Astrocyte (in vitro differentiated cells and primary cell): Measurements from ENCODE around the gene EVI2B. TPM values are rescaled to one million over a fixed set of nuclear protein-coding genes. Genes with fewer than 3 reads are reported as not detected.

Experiments used
- DNase-seq: peaks from one replicate; pipeline ENCODE4 v3.0.0-alpha.2; 2010; ENCODE audit warnings: low read depth
- FAIRE-seq: peaks from 2 replicates; lab custom pipeline; 2011; peaks lifted over from hg19 to GRCh38; lab: Jason Lieb, UNC
- H2AFZ ChIP-seq: 2 replicates; pipeline ENCODE4 v1.6.0; 2012; ENCODE audit warnings: low read depth, low read length, inconsistent platforms
- H3K27ac ChIP-seq: 2 replicates; pipeline ENCODE4 v1.5.1; 2011; ENCODE audit warnings: low read depth, low read length, inconsistent platforms
- H3K27me3 ChIP-seq: 2 replicates; pipeline ENCODE4 v1.6.0; 2011; ENCODE audit warnings: low read length, inconsistent platforms; ENCODE audit not compliant: insufficient read depth
- H3K36me3 ChIP-seq: 2 replicates; pipeline ENCODE4 v1.5.1; 2011; ENCODE audit warnings: low read length, inconsistent platforms; ENCODE audit not compliant: insufficient read depth
- H3K4me1 ChIP-seq: 2 replicates; pipeline ENCODE4 v1.5.1; 2011; ENCODE audit warnings: low read length, inconsistent platforms; ENCODE audit not compliant: insufficient read depth
- H3K4me2 ChIP-seq: 2 replicates; pipeline ENCODE4 v1.6.0; 2012; ENCODE audit warnings: low read length, inconsistent platforms
- H3K4me3 ChIP-seq: 2 replicates; pipeline ENCODE4 v1.5.1; 2011; ENCODE audit warnings: low read depth, mild to moderate bottlenecking, low read length, inconsistent platforms; ENCODE audit not compliant: insufficient read depth
- H3K79me2 ChIP-seq: 2 replicates; pipeline ENCODE4 v1.6.0; 2012; ENCODE audit warnings: mild to moderate bottlenecking, low read length, inconsistent platforms; ENCODE audit not compliant: insufficient read depth
- H3K9ac ChIP-seq: 2 replicates; pipeline ENCODE4 v1.6.0; 2012; ENCODE audit warnings: mild to moderate bottlenecking, low read length, inconsistent platforms
- H3K9me3 ChIP-seq: 2 replicates; pipeline ENCODE4 v1.5.1; 2012; ENCODE audit warnings: low read depth, mild to moderate bottlenecking, low read length, inconsistent platforms; ENCODE audit not compliant: insufficient read depth
- H4K20me1 ChIP-seq: 2 replicates; pipeline ENCODE4 v1.6.0; 2012; ENCODE audit warnings: low read length, inconsistent platforms; ENCODE audit not compliant: insufficient read depth
- H3K27ac Mint-ChIP-seq: one replicate; pipeline ENCODE4 v1.8.0; 2021; ENCODE audit warnings: mild to moderate bottlenecking, mixed read lengths; ENCODE audit not compliant: unreplicated experiment
- H3K27me3 Mint-ChIP-seq: one replicate; pipeline ENCODE4 v1.8.0; 2021; ENCODE audit warnings: low read depth, mixed read lengths; ENCODE audit not compliant: unreplicated experiment
- H3K36me3 Mint-ChIP-seq: one replicate; pipeline ENCODE4 v1.8.0; 2021; ENCODE audit warnings: low read depth, mixed read lengths; ENCODE audit not compliant: unreplicated experiment
- H3K4me1 Mint-ChIP-seq: one replicate; pipeline ENCODE4 v1.8.0; 2021; ENCODE audit warnings: low read depth, mixed read lengths; ENCODE audit not compliant: unreplicated experiment
- H3K4me3 Mint-ChIP-seq: one replicate; pipeline ENCODE4 v1.8.0; 2021; ENCODE audit warnings: mild to moderate bottlenecking, moderate library complexity, mixed read lengths; ENCODE audit not compliant: unreplicated experiment
- H3K9me3 Mint-ChIP-seq: one replicate; pipeline ENCODE4 v1.8.0; 2021; ENCODE audit warnings: mild to moderate bottlenecking, mixed read lengths; ENCODE audit not compliant: unreplicated experiment
- CTCF ChIP-seq: IDR thresholded peaks from 2 replicates; pipeline ENCODE4 v1.5.1; 2011; ENCODE audit warnings: low read depth, mild to moderate bottlenecking, inconsistent platforms, low read length, moderate library complexity; ENCODE audit not compliant: insufficient read depth
- EZH2 ChIP-seq: IDR thresholded peaks from 2 replicates; pipeline ENCODE4 v1.6.1; 2012; ENCODE audit warnings: mild to moderate bottlenecking, low read length, inconsistent platforms; ENCODE audit not compliant: insufficient read depth
- total RNA-seq: library from RNA; stranded (reverse); gene quantifications from 2 replicates; pipeline ENCODE4 v1.2.1, GENCODE V29; 2021

Gene EVI2B
- total RNA-seq, 1 donor from 2014 or later = 0.11 TPM

DNA sequence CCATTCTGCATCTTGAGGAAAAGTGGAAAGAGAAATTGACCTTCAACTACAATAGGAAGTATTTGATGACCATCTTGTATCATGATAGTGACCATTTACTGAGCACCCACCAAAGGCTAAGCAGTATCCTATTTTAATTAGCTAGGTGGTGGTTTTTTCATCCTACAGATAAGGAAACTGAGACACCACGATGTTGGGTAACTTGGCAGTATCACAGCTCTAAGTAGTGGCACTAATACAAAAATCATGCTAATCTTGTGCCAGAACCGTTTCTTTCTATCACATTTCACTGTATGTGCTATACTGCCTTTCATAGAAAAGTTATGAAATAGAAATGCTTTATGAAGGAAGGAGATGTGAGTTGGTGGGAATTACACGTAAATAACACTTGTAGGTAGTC lies 2.3 kb downstream of the EVI2B start:
- FAIRE-seq = no peak
- Histone ChIP-seq H3K9me3 (no peaks in the 10 kb centered on the region), H4K20me1 (peaks cover 4% of the 10 kb centered on the region), H3K4me1 (no peaks in the 10 kb centered on the region), H3K4me2 (no peak overlapping the region), H3K27ac (no peak overlapping the region), H3K79me2 (no peaks in the 10 kb centered on the region), H3K27me3 (no peaks in the 10 kb centered on the region), H2AFZ (no peak overlapping the region), H3K9ac (no peak overlapping the region), H3K36me3 (no peaks in the 10 kb centered on the region), H3K4me3 (no peak overlapping the region)
- Mint-ChIP-seq H3K27me3 (no peaks in the 10 kb centered on the region), H3K9me3 (no peaks in the 10 kb centered on the region), H3K4me1 (peaks cover 4% of the 10 kb centered on the region), H3K4me3 (no peak overlapping the region), H3K27ac (no peak overlapping the region), H3K36me3 (peaks cover 1% of the 10 kb centered on the region)
- TF ChIP-seq EZH2 = no peak
- TF ChIP-seq CTCF = no peak
- DNase-seq = no peak

DNA sequence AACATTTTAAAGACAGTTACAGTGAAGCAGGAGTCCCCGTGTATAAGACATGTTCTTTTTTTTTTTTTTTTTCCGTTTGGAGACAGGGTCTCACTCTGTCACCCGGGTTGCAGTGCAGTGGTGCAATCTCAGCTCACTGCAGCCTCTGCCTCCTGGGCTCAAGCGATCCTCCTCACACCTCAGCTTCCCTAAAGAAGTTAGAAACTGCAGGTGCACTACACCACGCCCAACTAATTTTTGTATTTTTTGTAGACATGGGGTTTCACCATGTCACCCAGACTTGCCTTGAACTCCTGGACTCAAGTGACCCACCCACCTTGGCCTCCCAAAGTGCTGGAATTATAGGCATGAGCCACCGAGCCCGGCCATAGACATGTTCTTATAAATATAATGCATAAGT lies 3.0 kb downstream of the EVI2B start:
- Histone ChIP-seq H3K27me3 (no peaks in the 10 kb centered on the region), H3K9ac (no peak overlapping the region), H3K27ac (no peak overlapping the region), H3K4me3 (no peak overlapping the region), H3K9me3 (no peaks in the 10 kb centered on the region), H2AFZ (no peak overlapping the region), H3K36me3 (no peaks in the 10 kb centered on the region), H4K20me1 (peaks cover 4% of the 10 kb centered on the region), H3K4me2 (no peak overlapping the region), H3K4me1 (no peaks in the 10 kb centered on the region), H3K79me2 (no peaks in the 10 kb centered on the region)
- DNase-seq = no peak
- Mint-ChIP-seq H3K27me3 (no peaks in the 10 kb centered on the region), H3K36me3 (peaks cover 1% of the 10 kb centered on the region), H3K4me1 (peaks cover 4% of the 10 kb centered on the region), H3K4me3 (no peak overlapping the region), H3K9me3 (no peaks in the 10 kb centered on the region), H3K27ac (no peak overlapping the region)
- no peak for TF ChIP-seq CTCF
- TF ChIP-seq EZH2 = no peak
- FAIRE-seq = no peak

DNA sequence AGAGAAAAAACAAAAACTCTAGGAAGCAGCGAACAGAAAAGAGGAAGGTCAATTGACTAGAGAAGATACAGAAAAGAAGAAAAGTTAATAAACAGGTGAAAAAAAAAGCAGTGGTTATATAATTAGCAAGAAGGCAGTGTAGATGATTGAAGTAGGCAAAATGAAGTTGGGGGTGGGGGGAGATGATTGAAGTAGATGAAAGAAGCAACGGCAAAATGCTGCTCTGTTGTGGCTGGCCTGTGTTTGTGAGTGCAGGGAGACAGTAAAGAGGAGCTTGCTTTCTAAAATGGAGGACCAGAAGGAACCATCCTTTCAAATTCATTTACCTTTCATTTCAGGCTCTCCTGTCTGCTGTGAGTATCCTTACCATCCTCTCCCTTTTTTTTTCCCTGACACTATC lies 3.6 kb downstream of the EVI2B start:
- H3K9ac ChIP-seq = no peak overlapping the region
- H3K4me1 ChIP-seq = no peaks in the 10 kb centered on the region
- H3K9me3 Mint-ChIP-seq = no peaks in the 10 kb centered on the region
- H3K27ac ChIP-seq = no peak overlapping the region
- no peak overlapping the region for H3K4me3 Mint-ChIP-seq
- peaks cover 4% of the 10 kb centered on the region for H3K4me1 Mint-ChIP-seq
- DNase-seq = no peak
- peaks cover 6% of the 10 kb centered on the region for H4K20me1 ChIP-seq
- TF ChIP-seq CTCF (no peak), EZH2 (no peak)
- no peak for FAIRE-seq
- no peaks in the 10 kb centered on the region for H3K79me2 ChIP-seq
- no peak overlapping the region for H3K27ac Mint-ChIP-seq
- peaks cover 1% of the 10 kb centered on the region for H3K36me3 Mint-ChIP-seq
- H3K27me3 ChIP-seq = no peaks in the 10 kb centered on the region
- no peaks in the 10 kb centered on the region for H3K36me3 ChIP-seq
- no peaks in the 10 kb centered on the region for H3K27me3 Mint-ChIP-seq
- no peak overlapping the region for H2AFZ ChIP-seq
- H3K4me2 ChIP-seq = no peak overlapping the region
- no peaks in the 10 kb centered on the region for H3K9me3 ChIP-seq
- H3K4me3 ChIP-seq = no peak overlapping the region
